ENCODE data around the gene ARL4A.

DNA sequence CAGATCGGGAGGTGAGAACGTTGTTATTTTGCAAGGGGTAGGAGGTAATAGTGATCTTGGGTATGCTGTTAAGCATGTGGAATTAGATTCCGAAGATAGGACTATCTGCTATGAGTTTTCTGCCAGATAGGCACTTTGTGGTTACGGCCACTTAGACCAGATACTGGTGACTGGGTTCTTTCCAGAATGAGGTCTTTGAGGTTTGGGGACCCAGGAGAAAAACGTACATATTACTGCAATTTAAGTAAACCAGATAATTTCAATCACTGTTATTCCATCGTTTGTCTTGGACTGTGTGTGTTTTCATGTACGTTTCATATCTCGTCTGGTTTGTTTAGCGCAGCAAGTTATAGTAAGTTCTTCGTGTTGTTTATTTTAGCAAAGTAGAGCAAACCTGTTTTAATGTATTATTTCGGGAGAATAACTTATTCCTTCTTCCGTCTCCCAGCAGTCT lies 312 bp downstream of the ARL4A start:
- TF ChIP-seq, protein P1, sequence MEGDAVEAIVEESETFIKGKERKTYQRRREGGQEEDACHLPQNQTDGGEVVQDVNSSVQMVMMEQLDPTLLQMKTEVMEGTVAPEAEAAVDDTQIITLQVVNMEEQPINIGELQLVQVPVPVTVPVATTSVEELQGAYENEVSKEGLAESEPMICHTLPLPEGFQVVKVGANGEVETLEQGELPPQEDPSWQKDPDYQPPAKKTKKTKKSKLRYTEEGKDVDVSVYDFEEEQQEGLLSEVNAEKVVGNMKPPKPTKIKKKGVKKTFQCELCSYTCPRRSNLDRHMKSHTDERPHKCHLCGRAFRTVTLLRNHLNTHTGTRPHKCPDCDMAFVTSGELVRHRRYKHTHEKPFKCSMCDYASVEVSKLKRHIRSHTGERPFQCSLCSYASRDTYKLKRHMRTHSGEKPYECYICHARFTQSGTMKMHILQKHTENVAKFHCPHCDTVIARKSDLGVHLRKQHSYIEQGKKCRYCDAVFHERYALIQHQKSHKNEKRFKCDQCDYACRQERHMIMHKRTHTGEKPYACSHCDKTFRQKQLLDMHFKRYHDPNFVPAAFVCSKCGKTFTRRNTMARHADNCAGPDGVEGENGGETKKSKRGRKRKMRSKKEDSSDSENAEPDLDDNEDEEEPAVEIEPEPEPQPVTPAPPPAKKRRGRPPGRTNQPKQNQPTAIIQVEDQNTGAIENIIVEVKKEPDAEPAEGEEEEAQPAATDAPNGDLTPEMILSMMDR (IDR thresholded peaks at IDR 0.05): no peak
- no peak for TF ChIP-seq POLR2A (IDR thresholded peaks at IDR 0.05)

All from heart left ventricle (tissue), 13 donors.